D721Med (cell line): ENCODE results near the gene UBASH3B.
A peak's percentile ranks its signal among the peaks of the same experiment; 100 is the strongest.

Experiments
- DNase-seq: peaks from one replicate; pipeline ENCODE4 v3.0.0; 2011; ENCODE audit warnings: low spot score; ENCODE audit not compliant: insufficient read length
- FAIRE-seq: peaks from 2 replicates; lab custom pipeline; 2011; peaks lifted over from hg19 to GRCh38; lab: Jason Lieb, UNC
- CTCF ChIP-seq: IDR thresholded peaks from 2 replicates; pipeline ENCODE4 v1.5.1; 2012; ENCODE audit warnings: mild to moderate bottlenecking, control low read depth; ENCODE audit not compliant: insufficient read depth; ENCODE audit errors: missing control alignments

Gene UBASH3B

GRCh38 chr11:122779047-122779629, 123.6 kb downstream of the UBASH3B start:
- no peak for TF ChIP-seq CTCF
- FAIRE-seq (no peak), DNase-seq (no peak)

- FAIRE-seq (no peak), DNase-seq (no peak)
- TF ChIP-seq CTCF, result no peak
These were observed 124.9 kb downstream of the UBASH3B start for GRCh38 chr11:122780296-122780949.

GRCh38 chr11:122781378-122782195, 126.1 kb downstream of the UBASH3B start:
- TF ChIP-seq CTCF, result peak; percentile 73
- no peak for FAIRE-seq
- DNase-seq, result no peak

- no peak for TF ChIP-seq CTCF
- no peak for FAIRE-seq
These were observed 126.7 kb downstream of the UBASH3B start for GRCh38 chr11:122782222-122782621.

GRCh38 chr11:122784325-122784955, 128.9 kb downstream of the UBASH3B start:
- no peak for TF ChIP-seq CTCF
- no peak for DNase-seq
- FAIRE-seq, result no peak

More at GRCh38 chr11:122782222-122782621, 126.7 kb downstream of the UBASH3B start:
- DNase-seq, result no peak

- FAIRE-seq, result no peak
- TF ChIP-seq CTCF, result no peak
- DNase-seq, result no peak
These were observed 129.6 kb downstream of the UBASH3B start for GRCh38 chr11:122785031-122785541.
